Measurements from ENCODE around the gene LY86. TPM values are rescaled to one million over a fixed set of nuclear protein-coding genes. Genes with fewer than 3 reads are reported as not detected.

LY86 gene
- total and polyA plus RNA-seq, 2 of the 13 experiments (the other 11 are each of a cell fraction or from before 2014, with no cell fraction given), result not detected

DNA sequence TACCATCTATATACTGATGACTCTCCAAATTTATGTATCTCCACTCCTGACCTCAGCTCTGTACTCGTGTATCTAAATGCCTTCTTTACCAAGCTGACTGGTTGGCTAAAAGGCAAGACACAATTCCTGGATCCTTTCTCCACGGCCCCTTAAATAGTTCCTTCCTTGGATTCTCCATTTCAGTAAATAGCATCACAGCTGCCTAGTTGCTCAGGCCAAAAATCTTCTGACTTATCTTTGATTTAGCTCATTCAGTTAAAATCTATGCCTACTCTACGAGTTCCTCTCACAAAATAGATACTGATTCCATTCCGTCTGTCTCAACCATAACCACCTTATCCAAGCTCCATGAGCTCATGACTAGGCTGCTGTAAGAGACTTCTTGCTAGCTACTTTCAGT lies 49.5 kb upstream of the LY86 start:
- 2% methylated on average over 4 of the region's 4 CpGs for WGBS (ENCODE audit: low lambda C conversion rate)
- CTCF ChIA-PET (ENCODE audit: low intra/inter-chr PET ratio, low total read pairs), result no interaction called here
- no peaks in the 10 kb centered on the region for H3K9me3 ChIP-seq (ENCODE audit: low read length)
- FAIRE-seq (no peak), DNase-seq (ENCODE audit: low spot score) (no peak), ATAC-seq (no peak)
- intact Hi-C loops (cut with micrococcal nuclease; ENCODE audit: unreplicated experiment) (no loop called here), in situ Hi-C loops (cut with HindIII; ENCODE audit: extremely low pct_ligation_motif_present, low pct_unique_long_range_greater_than_20kb) (no loop called here)
- no peaks in the 10 kb centered on the region for H3K79me2 ChIP-seq (ENCODE audit: insufficient read depth, low read length)
- H3K4me1 ChIP-seq (ENCODE audit: insufficient read depth, low read length), result no peaks in the 10 kb centered on the region
- H4K20me1 ChIP-seq (ENCODE audit: insufficient read depth, low read length), result no peaks in the 10 kb centered on the region
- H3K27ac ChIP-seq (ENCODE audit: extremely low read length, insufficient read depth, low read length), result no peak overlapping the region
- POLR2A ChIA-PET, result no interaction called here
- no peak overlapping the region for H3K4me2 ChIP-seq (ENCODE audit: low read depth, low read length)
- no TSS peak for BruUV-seq (replicated peaks)
- TF ChIP-seq ZNF556 (CRISPR knock-in tag; IDR thresholded peaks at IDR 0.05; ENCODE audit: borderline replicate concordance), result no peak
- no peaks in the 10 kb centered on the region; a peak in 1 of 5 replicates for H3K27me3 ChIP-seq (ENCODE audit: control insufficient read depth in 1 of 2, insufficient read depth in 2 of 2, low read length in 2 of 2)
- no peak overlapping the region for H3K9ac ChIP-seq (ENCODE audit: insufficient read depth, low read depth, low read length)
- H2AFZ ChIP-seq (ENCODE audit: low read length), result no peak overlapping the region
- no peak overlapping the region for H3K4me3 ChIP-seq (replicated peaks in 1 of 3; ENCODE audit: insufficient read depth in 1 of 3, low read depth in 2 of 3, low read length in 3 of 3)
- no peaks in the 10 kb centered on the region for H3K36me3 ChIP-seq (replicated peaks in 1 of 2; ENCODE audit: control insufficient read depth in 1 of 2, insufficient read depth in 2 of 2, low read length in 2 of 2)

DNA sequence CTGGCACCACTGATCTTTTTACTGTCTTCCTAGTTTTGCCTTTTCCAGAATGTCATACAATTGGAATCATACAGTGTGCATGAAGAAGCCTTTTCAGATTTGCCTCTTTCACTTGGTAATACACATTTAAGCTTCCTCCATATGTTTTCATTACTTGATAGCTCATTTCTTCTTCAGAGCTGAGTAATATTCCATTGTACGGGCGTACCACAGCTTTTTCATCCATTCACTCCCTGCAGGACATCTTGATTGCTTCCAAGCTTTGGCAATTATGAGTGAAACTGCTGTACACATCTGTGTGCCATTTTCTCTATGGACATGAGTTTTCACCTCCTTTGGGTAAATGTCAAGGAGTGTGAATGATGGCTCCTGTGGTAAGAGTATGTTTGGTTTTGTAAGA lies 46.2 kb upstream of the LY86 start:
- WGBS (ENCODE audit: low lambda C conversion rate), result 41% methylated on average over 2 of the region's 2 CpGs
- ChIA-PET POLR2A (no interaction called here), CTCF (ENCODE audit: low intra/inter-chr PET ratio, low total read pairs) (no interaction called here)
- H2AFZ ChIP-seq (ENCODE audit: low read length), result no peak overlapping the region
- H3K27ac ChIP-seq (ENCODE audit: extremely low read length, insufficient read depth, low read length), result no peak overlapping the region
- no peak overlapping the region for H3K4me3 ChIP-seq (replicated peaks in 1 of 3; ENCODE audit: insufficient read depth in 1 of 3, low read depth in 2 of 3, low read length in 3 of 3)
- no peak for DNase-seq (ENCODE audit: low spot score)
- H3K9ac ChIP-seq (ENCODE audit: insufficient read depth, low read depth, low read length), result no peak overlapping the region
- no peaks in the 10 kb centered on the region for H3K4me1 ChIP-seq (ENCODE audit: insufficient read depth, low read length)
- in situ Hi-C loops (cut with HindIII; ENCODE audit: extremely low pct_ligation_motif_present, low pct_unique_long_range_greater_than_20kb) (no loop called here), intact Hi-C loops (cut with micrococcal nuclease; ENCODE audit: unreplicated experiment) (loop anchor here (10.0 kb wide), 1 partner anchor 408 kb away; no protein-coding TSS in a partner anchor)
- no peak for ATAC-seq
- BruUV-seq (replicated peaks), result no TSS peak
- H3K36me3 ChIP-seq (replicated peaks in 1 of 2; ENCODE audit: control insufficient read depth in 1 of 2, insufficient read depth in 2 of 2, low read length in 2 of 2), result no peaks in the 10 kb centered on the region
- no peak overlapping the region for H3K4me2 ChIP-seq (ENCODE audit: low read depth, low read length)
- H3K9me3 ChIP-seq (ENCODE audit: low read length), result no peaks in the 10 kb centered on the region
- peaks cover 8 to 19% of the 10 kb centered on the region in 2 experiments; a peak in 4 of 5 replicates for H3K27me3 ChIP-seq (ENCODE audit: control insufficient read depth in 1 of 2, insufficient read depth in 2 of 2, low read length in 2 of 2)
- H4K20me1 ChIP-seq (ENCODE audit: insufficient read depth, low read length), result no peaks in the 10 kb centered on the region
- no peak for FAIRE-seq
- no peaks in the 10 kb centered on the region for H3K79me2 ChIP-seq (ENCODE audit: insufficient read depth, low read length)
- TF ChIP-seq, protein P1, sequence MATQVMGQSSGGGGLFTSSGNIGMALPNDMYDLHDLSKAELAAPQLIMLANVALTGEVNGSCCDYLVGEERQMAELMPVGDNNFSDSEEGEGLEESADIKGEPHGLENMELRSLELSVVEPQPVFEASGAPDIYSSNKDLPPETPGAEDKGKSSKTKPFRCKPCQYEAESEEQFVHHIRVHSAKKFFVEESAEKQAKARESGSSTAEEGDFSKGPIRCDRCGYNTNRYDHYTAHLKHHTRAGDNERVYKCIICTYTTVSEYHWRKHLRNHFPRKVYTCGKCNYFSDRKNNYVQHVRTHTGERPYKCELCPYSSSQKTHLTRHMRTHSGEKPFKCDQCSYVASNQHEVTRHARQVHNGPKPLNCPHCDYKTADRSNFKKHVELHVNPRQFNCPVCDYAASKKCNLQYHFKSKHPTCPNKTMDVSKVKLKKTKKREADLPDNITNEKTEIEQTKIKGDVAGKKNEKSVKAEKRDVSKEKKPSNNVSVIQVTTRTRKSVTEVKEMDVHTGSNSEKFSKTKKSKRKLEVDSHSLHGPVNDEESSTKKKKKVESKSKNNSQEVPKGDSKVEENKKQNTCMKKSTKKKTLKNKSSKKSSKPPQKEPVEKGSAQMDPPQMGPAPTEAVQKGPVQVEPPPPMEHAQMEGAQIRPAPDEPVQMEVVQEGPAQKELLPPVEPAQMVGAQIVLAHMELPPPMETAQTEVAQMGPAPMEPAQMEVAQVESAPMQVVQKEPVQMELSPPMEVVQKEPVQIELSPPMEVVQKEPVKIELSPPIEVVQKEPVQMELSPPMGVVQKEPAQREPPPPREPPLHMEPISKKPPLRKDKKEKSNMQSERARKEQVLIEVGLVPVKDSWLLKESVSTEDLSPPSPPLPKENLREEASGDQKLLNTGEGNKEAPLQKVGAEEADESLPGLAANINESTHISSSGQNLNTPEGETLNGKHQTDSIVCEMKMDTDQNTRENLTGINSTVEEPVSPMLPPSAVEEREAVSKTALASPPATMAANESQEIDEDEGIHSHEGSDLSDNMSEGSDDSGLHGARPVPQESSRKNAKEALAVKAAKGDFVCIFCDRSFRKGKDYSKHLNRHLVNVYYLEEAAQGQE (IDR thresholded peaks at IDR 0.05; ENCODE audit: borderline replicate concordance in 1 of 2, low read depth in 1 of 2, low read length in 2 of 2), result no peak
- no peak for TF ChIP-seq ZNF451 (CRISPR knock-in tag; IDR thresholded peaks at IDR 0.05)
- TF ChIP-seq TAF15 (IDR thresholded peaks at IDR 0.05; ENCODE audit: low read depth, low read length, poor library complexity, severe bottlenecking), result no peak
- TF ChIP-seq RBM39 (IDR thresholded peaks at IDR 0.05; ENCODE audit: low read depth, low read length, poor library complexity, severe bottlenecking), result no peak
- TF ChIP-seq, protein P2, sequence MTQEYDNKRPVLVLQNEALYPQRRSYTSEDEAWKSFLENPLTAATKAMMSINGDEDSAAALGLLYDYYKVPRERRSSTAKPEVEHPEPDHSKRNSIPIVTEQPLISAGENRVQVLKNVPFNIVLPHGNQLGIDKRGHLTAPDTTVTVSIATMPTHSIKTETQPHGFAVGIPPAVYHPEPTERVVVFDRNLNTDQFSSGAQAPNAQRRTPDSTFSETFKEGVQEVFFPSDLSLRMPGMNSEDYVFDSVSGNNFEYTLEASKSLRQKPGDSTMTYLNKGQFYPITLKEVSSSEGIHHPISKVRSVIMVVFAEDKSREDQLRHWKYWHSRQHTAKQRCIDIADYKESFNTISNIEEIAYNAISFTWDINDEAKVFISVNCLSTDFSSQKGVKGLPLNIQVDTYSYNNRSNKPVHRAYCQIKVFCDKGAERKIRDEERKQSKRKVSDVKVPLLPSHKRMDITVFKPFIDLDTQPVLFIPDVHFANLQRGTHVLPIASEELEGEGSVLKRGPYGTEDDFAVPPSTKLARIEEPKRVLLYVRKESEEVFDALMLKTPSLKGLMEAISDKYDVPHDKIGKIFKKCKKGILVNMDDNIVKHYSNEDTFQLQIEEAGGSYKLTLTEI (CRISPR knock-in tag; conservative IDR thresholded peaks at IDR 0.05), result no peak
- TF ChIP-seq GFI1 (CRISPR knock-in tag; IDR thresholded peaks at IDR 0.05; ENCODE audit: borderline replicate concordance), result no peak
- TF ChIP-seq, protein P3, sequence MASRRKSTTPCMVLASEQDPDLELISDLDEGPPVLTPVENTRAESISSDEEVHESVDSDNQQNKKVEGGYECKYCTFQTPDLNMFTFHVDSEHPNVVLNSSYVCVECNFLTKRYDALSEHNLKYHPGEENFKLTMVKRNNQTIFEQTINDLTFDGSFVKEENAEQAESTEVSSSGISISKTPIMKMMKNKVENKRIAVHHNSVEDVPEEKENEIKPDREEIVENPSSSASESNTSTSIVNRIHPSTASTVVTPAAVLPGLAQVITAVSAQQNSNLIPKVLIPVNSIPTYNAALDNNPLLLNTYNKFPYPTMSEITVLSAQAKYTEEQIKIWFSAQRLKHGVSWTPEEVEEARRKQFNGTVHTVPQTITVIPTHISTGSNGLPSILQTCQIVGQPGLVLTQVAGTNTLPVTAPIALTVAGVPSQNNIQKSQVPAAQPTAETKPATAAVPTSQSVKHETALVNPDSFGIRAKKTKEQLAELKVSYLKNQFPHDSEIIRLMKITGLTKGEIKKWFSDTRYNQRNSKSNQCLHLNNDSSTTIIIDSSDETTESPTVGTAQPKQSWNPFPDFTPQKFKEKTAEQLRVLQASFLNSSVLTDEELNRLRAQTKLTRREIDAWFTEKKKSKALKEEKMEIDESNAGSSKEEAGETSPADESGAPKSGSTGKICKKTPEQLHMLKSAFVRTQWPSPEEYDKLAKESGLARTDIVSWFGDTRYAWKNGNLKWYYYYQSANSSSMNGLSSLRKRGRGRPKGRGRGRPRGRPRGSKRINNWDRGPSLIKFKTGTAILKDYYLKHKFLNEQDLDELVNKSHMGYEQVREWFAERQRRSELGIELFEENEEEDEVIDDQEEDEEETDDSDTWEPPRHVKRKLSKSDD (CRISPR knock-in tag; IDR thresholded peaks at IDR 0.05; ENCODE audit: low read depth), result no peak
- TF ChIP-seq ZSCAN12 (CRISPR knock-in tag; IDR thresholded peaks at IDR 0.05), result no peak
- TF ChIP-seq ZMYM3 (CRISPR knock-in tag; IDR thresholded peaks at IDR 0.05), result no peak
